HG02970 (cell line): ENCODE results near the gene CA14.
"Not testable (repeated sequence)": the region's sequence is repeated elsewhere in the genome, so short reads cannot be mapped to it uniquely, and the experiment has no call there.

Source experiments
- ATAC-seq: cut with Tn5 transposase; IDR thresholded peaks from one replicate; pipeline ENCODE4 v1.9.1; 2021; ENCODE audit warnings: mild to moderate bottlenecking, moderate library complexity, moderate number of reproducible peaks; ENCODE audit not compliant: unreplicated experiment, low FRiP score

Gene CA14

DNA sequence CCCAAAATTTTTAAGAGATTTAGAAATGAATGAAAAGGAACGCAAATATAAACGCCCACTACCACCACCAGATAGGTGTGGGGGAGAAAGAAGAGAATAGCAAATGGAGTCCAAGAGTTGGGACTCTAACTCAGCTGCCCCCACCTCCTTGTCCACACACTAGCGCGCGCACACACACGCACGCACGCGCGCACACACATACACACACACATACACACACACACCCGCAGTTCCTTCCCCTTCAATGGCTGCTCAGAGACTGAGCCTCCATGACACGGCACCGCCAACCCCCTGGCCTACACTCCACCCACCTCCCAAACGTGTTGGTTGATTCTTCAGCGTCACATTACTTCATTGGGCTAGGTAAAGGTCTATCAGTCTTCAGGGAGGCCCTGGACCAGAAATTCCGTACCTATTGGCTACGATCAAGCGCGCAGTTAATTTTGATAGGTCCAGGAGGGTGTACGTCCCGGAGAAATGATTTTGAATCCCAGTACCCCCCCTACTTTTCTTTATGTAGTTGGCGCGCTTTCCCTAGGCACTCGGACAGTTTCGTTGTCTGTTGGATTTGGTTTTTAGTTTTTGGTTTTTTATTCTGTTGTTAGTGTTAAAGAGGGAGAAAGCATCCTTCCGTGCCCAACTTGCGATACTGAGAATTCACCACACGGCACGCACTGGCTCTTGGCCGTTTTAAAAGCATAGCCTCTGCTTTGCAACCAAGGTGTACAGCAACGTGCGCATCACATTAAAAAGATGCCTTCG, 21.5 kb upstream of the CA14 start, which contains the start of gene ANP32E:
ANP32E (minus strand) TSS at position 261 of the 762 bp plus-strand sequence. CDS start 326 bp downstream, outside the sequence.
- peak; percentile 78 for ATAC-seq

DNA sequence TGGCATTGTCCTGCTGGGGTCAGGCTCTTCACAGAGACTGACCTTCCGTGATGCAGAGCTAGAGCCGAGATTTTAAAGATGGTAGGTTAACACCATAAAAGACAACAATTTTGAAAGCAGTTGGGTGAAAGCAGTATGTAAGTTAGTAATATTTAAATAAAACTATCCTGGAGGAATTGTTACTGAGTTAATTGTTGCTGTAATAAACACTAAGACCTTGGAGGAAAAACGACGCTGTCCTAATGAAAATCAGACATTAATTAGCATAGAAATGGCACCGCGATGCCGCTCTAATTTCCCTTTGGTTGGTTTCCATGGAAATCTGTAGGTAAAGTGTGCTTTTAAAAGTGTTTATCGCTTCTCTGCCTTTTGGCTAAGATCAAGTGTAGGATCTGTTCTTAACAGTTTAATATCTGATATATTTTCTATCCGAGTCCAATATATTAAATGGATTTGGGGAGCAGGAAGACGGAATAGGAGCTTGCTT, 20.9 kb upstream of the CA14 start:
- ATAC-seq: no peak

- not testable (repeated sequence) for ATAC-seq
These were observed 20.4 kb upstream of the CA14 start for GRCh38 chr1:150237176-150237575.

DNA sequence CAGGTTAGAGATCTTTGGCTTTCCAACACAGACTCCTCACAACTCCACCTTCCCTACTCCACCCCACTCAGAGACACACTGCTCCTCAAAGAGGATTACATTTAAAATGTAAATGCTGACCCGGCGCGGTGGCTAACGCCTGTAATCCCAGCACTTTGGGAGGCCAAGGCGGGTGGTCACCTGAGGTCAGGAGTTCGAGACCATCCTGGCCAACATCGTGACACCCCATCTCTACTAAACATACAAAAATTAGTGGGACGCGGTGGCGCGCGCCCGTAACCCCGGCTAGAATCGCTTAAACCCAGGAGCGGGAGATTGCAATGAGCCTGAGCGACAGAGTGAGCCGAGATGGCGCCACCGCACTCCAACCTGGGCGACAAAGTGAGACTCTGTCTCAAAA, 19.8 kb upstream of the CA14 start:
- ATAC-seq: no peak

DNA sequence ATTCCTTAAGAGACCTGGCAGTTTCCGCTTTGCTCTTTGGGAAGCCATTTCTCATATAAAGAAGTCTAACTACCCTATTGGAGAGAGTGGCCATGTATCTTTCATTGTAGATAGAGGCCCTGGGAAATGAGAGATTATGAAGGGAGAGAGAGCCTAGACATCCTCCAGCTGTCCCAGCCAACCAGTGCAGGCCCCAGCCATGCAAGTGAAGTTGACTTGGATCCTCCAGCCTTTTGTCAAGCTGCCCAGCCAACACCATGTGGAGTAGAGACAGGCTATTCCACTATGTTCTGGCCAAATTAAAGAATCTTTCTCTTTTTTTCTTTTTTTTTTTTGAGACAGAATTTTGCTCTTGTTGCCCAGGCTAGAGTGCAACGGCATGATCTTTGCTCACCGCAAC, 14.6 kb upstream of the CA14 start:
- ATAC-seq: no peak

DNA sequence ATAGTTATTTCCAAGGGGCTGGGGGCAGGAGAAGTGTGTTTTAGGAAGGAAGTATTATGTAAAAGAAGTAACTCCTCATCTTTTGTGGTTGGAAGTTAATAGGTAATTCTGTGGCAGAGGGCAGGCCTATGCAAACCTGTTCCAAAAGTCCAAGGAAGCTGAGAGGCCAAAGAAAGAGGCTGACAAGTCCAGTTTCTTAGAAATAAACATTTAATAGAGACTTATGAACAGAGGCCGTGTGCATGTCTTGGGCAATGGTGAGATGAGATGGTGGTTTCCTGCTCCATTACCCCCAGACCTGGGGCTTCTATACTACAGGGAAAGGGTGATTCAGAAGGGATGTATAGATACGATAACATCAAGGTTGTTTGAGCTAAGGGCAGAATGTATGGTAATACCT, 7.6 kb upstream of the CA14 start:
- ATAC-seq: no peak

DNA sequence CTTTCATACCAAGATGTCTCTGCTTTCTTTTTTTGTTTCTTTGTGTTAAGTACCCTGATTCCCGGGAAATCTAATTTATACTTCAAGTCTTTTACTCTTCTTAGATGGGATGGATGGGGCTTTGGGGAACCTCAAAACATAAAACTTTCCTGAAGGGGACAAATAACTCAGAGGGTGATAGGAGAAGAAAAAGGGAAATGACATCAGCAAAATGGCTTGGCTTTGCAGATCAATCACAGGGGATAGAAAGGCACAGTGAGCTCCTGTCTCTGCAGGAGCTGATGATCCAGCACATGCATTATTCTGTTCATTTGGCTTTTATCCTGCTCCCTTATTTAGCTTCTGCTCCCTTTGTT, 1.4 kb upstream of the CA14 start:
- ATAC-seq: no peak

- no peak for ATAC-seq
These were observed 826 bp upstream of the CA14 start for GRCh38 chr1:150256554-150257341.

DNA sequence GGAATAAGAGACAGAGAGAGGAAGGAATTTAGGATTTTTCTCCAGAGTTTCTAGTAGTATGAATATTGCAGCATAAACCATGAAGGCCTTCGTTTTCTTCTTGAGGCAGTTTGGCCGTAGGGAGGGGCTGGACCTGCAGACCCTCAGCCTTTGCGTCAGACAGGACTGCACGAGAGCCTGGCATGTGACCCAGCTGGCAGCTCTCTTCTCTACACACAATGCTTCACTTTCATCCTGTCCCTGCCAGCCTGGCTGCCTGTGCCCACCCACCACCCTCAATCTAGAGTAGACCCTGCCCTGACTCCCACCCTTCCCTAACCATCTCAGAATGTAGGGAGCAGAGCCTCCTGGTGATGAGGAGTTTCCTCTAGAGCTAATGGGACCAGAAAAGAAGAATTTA, 1.6 kb downstream of the CA14 start:
- no peak for ATAC-seq

DNA sequence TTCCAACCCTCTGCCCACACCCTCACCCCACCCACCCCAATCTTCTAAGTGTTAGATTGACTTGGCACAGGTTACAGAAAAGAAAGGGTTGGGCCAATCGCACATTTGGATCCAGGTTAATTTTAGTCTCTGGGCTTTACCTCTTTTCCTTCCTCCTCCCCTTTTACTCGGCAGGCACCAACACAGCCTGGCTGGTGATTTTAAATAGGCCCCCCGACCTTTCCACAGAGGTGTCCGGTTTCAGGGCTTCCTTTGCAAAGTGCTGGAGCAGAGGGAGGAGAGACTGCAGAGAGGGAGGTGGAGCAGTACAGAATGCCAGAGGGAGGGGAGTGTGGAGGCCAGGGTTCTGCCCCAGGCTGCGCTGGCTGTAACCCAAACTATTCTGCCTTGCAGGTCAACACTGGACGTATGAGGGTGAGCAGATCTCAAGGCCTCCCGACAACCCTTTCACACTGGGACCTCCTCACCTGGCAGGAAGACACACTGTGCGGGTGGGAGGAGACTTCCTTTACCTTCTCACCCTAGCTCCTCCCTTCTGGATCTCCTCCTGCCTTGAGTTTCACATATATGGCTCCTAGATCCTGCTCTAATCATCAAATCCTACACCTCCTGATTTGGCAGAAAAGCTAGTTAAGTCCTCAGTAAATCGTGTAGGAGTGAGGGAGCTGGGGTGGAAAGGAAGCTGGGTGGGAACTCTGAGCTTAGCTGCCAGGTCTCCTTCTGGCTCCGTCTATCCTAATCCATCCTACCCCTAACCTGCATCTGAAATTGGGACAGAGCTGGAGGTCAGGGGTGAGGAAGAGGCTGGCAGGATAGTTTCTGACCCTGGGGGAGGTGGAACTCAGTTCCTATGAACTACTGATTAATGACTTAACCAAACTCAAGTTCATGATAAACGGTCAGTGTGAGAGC, 2.4 kb downstream of the CA14 start:
- no peak for ATAC-seq

DNA sequence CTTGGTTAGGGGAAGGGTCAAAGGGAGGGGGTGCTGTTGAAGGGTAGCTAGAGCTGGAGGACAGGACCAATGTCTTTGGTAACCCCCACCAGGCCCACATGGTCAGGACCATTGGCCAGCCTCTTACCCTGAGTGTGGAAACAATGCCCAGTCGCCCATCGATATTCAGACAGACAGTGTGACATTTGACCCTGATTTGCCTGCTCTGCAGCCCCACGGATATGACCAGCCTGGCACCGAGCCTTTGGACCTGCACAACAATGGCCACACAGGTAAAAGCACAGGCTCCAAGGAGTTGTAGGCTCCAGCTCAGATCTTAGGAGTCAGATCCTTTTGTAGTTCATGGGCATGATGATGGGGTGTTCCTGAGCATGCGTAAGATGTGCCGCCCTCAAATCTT, 3.8 kb downstream of the CA14 start:
- ATAC-seq: no peak

DNA sequence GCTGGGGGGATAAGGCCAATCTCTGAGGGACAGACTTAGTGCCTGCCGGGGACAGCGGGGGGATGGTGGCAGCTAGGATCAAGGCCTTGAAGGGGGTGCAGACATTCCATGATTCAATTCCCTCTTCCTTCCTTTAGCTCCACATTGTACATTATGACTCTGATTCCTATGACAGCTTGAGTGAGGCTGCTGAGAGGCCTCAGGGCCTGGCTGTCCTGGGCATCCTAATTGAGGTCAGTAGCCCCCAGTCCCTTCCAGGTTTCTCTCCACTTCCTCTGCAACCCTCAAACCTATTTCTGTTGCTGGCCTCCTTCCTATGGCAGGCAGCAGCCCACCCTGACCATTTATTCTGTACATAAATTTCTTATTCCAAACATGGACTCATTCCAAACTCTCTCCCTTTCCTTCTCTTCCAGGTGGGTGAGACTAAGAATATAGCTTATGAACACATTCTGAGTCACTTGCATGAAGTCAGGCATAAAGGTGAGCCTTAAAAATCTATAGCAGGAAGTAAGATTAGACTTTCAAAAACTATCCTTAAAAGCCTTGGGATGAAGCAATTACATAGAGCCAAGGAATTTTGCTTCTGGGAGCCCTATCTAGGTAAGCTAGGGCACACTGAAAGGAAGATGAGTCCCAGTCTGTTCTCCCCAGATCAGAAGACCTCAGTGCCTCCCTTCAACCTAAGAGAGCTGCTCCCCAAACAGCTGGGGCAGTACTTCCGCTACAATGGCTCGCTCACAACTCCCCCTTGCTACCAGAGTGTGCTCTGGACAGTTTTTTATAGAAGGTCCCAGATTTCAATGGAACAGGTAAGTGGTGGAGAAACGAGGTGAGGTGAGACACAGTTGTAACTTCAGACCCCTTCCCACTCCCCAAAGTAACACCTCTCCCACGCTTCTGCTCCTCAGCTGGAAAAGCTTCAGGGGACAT, 5.1 kb downstream of the CA14 start:
- no peak for ATAC-seq

DNA sequence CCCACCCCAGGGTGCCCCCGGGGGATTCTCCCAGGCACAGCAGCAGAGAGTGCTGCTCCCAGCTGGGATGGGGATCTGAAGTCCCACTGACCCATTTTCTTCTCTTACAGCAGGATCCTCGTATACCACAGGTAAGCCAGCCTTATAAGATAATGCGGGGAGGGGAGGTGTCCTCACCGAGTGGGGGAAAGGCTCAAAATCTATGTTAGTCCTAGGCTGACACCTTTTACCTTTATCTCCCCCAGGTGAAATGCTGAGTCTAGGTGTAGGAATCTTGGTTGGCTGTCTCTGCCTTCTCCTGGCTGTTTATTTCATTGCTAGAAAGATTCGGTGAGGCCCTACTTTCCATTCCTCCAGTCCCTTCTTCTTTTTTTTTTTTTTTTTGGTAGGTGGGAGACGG, 6.0 kb downstream of the CA14 start:
- no peak for ATAC-seq

GRCh38 chr1:150267896-150268295, 10.3 kb downstream of the CA14 start:
- no peak for ATAC-seq

DNA sequence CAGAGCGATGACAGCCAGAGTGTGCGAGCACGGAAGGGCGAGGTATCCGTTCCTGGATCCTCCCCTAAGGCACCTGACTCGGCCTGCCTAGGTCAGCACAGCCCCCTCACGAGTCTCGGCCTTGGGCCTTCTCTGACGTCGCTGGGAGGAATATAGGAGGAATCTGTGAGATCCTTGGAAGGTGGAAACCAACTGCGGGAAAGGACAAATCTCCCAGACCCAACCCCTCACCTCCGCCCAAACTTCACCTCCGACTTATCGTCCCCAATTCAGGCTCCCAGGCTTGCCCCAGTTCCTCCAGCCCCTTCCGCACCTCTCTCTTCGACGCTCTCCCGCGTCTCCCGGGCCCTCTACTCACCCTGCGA, 10.7 kb downstream of the CA14 start:
- peak; percentile 11 for ATAC-seq

DNA sequence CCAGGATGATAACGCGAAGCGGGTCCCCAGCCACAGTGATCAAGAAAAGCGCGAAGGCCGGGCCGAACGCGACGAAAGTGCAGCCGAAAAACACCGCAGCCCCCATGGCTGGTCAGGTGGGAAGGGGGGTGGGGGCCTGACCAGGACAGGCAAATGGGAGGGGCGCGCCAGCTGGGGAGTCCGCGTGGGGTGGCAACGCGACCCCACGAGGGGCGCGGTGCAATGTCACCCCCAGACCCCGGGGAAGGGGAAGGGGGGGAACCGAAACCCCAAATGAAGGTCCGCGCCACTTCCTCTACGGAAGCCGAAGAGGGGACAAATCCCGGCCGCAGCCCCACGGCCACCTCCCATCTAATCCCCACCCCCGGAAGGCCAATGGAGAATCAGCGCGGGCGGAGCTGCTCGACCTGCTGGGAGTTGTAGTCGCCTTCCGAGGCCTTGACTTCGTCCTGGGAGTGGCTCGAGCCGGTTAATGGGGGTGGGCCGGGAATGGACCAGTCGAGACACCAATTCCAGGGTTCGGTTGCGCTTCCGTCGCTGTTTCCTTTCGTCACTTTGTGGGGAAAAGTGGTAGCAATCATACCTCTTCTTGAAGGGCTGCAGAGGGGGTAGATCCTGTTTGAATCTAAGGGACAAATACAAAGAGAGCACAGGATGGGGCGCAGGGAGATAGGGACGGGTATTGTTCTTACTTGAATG, 11.3 kb downstream of the CA14 start, which contains the start of gene APH1A:
APH1A (minus strand) TSS at position 312 of the 699 bp plus-strand sequence; CDS start at position 106, 206 bp downstream.
- peak; percentile 77 for ATAC-seq

DNA sequence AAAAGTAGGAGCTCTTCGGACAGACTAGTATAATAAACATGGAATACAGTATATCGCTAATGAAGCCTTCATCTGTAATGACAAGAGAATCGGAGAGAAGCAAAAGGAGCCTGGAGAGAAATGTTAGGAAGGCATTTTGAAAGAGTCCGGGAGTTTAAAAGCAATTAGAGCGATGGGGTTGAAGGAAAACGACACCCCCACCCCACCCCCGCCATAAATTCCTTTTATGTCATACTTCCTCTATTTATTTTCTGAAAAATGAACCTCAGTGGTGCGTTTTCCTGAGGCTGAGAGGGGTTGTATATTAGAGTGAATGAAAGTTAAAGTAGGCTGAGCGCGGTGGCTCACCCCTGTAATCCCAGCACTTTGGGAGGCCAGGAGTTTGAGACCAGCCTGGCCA, 11.9 kb downstream of the CA14 start:
- no peak for ATAC-seq

DNA sequence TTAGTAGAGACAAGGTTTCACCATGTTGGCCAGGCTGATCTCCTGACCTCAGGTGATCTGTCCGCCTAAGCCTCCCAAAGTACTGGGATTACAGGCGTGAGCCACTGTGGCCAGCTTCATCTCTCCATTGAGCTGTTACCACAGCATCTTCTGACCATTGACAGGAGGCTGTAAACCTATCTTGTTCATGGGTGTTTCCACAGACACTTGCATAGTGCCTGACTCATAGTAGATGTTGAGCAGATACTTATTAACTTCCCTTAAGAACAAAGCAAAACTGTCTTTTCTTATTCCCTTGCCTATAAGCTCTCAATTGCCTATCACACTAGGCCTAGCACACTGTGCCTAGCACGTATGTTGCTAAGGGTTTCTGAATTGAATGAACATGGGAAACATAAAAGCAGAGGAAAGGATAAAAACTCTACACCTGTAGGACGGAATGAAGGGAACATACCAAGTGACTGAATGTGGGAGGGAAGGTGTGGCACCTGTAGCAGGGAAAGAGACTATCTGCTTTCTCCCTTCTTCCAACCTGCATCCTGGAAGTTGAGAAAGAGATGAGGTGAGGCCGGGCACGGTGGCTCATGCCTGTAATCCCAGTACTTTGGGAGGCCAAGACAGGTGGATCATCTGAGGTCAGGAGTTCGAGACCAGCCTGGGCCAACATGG, 13.9 kb downstream of the CA14 start:
- ATAC-seq: no peak
